Effector memory CD8-positive, alpha-beta T cell (primary cell): Measurements from ENCODE around the gene OPCML.

Experiments
- ATAC-seq: fragments of 150-1000 bp; cut with Tn5 transposase; replicated peaks from 2 replicates; pipeline ENCODE4 v1.10.0; 2021; ENCODE audit warnings: mild to moderate bottlenecking, moderate library complexity
- DNase-seq, 3 experiments: peaks; one replicate each; pipeline ENCODE4 v3.0.0; 2021
- H3K27ac Mint-ChIP-seq, 2 donors: one replicate each; pipeline ENCODE4 v1.8.0; 2022; ENCODE audit warnings: mild to moderate bottlenecking in 2 of 2, mixed read lengths in 2 of 2, moderate library complexity in 2 of 2
- H3K27me3 Mint-ChIP-seq, 2 donors: one replicate each; pipeline ENCODE4 v1.8.0; 2022; ENCODE audit warnings: mixed read lengths in 2 of 2
- H3K36me3 Mint-ChIP-seq: one replicate; pipeline ENCODE4 v1.8.0; 2022; ENCODE audit warnings: mild to moderate bottlenecking, moderate library complexity, mixed read lengths; ENCODE audit not compliant: insufficient read depth
- H3K4me1 Mint-ChIP-seq, 2 donors: one replicate each; pipeline ENCODE4 v1.8.0; 2022; ENCODE audit warnings: low read depth in 2 of 2, mixed read lengths in 2 of 2
- H3K4me3 Mint-ChIP-seq, 2 donors: one replicate each; pipeline ENCODE4 v1.8.0; 2022; ENCODE audit warnings: mild to moderate bottlenecking in 2 of 2, mixed read lengths in 2 of 2, moderate library complexity in 2 of 2
- H3K9me3 Mint-ChIP-seq, 2 donors: one replicate each; pipeline ENCODE4 v1.8.0; 2022; ENCODE audit warnings: mixed read lengths in 2 of 2

The OPCML gene

GRCh38 chr11:133227632-133228111 lies 304.6 kb downstream of the OPCML start:
- H3K27ac Mint-ChIP-seq, result no peak overlapping the region
- H3K27me3 Mint-ChIP-seq, result no peaks in the 10 kb centered on the region
- DNase-seq (no peak), ATAC-seq (no peak)
- no peaks in the 10 kb centered on the region for H3K36me3 Mint-ChIP-seq
- H3K4me1 Mint-ChIP-seq, result no peaks in the 10 kb centered on the region
- H3K4me3 Mint-ChIP-seq, result no peak overlapping the region
- H3K9me3 Mint-ChIP-seq, result peaks cover 0 to 3% of the 10 kb centered on the region in 2 donors

GRCh38 chr11:133224271-133224670 lies 308.0 kb downstream of the OPCML start:
- H3K9me3 Mint-ChIP-seq, result no peaks in the 10 kb centered on the region
- no peaks in the 10 kb centered on the region for H3K4me1 Mint-ChIP-seq
- DNase-seq (no peak), ATAC-seq (no peak)
- H3K27ac Mint-ChIP-seq, result no peak overlapping the region
- no peak overlapping the region for H3K4me3 Mint-ChIP-seq
- no peaks in the 10 kb centered on the region for H3K36me3 Mint-ChIP-seq
- peaks cover 0 to 11% of the 10 kb centered on the region in 2 donors for H3K27me3 Mint-ChIP-seq

GRCh38 chr11:133222425-133223330 lies 309.6 kb downstream of the OPCML start:
- H3K4me3 Mint-ChIP-seq, result no peak overlapping the region
- DNase-seq (no peak), ATAC-seq (no peak)
- H3K27ac Mint-ChIP-seq, result no peak overlapping the region
- no peaks in the 10 kb centered on the region for H3K36me3 Mint-ChIP-seq
- no peaks in the 10 kb centered on the region for H3K4me1 Mint-ChIP-seq
- H3K27me3 Mint-ChIP-seq, result peaks cover 2 to 15% of the 10 kb centered on the region in 2 donors
- H3K9me3 Mint-ChIP-seq, result peaks cover 0 to under 1% of the 10 kb centered on the region in 2 donors

DNA sequence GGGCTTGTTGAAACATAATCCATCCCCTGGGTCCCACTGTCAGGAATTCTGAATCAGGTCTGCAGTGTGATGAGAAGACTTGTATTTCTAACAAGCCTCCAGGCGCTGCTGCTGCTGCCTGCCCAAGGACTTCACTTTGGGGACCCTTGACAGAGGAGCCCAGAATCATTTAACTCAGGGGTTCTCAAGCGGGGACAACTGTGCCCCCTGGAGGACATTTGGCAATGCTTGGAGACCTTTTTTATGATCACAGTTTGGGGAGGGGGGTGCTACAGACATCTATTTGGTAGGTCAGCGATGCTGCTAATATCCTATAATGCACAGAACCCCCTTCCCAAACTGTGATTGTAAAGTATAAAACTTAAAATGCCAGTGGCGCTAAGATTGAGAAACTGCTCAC lies 312.8 kb downstream of the OPCML start:
- no peak overlapping the region for H3K4me3 Mint-ChIP-seq
- H3K27ac Mint-ChIP-seq, result no peak overlapping the region
- no peak for ATAC-seq
- no peaks in the 10 kb centered on the region for H3K36me3 Mint-ChIP-seq
- no peak for DNase-seq
- no peaks in the 10 kb centered on the region for H3K4me1 Mint-ChIP-seq
- peaks cover 4 to 6% of the 10 kb centered on the region in 2 donors for H3K9me3 Mint-ChIP-seq
- peaks cover 7 to 23% of the 10 kb centered on the region in 2 donors for H3K27me3 Mint-ChIP-seq

GRCh38 chr11:133216813-133217212 lies 315.5 kb downstream of the OPCML start:
- Mint-ChIP-seq H3K27ac (no peak overlapping the region), H3K4me1 (no peaks in the 10 kb centered on the region), H3K4me3 (no peak overlapping the region), H3K36me3 (peaks cover 2% of the 10 kb centered on the region), H3K27me3 (peaks cover 7 to 15% of the 10 kb centered on the region in 2 donors), H3K9me3 (peaks cover 4 to 6% of the 10 kb centered on the region in 2 donors)
- ATAC-seq, result no peak
- DNase-seq, result no peak

- no peak overlapping the region for H3K4me3 Mint-ChIP-seq
- H3K27me3 Mint-ChIP-seq, result peaks cover 7 to 12% of the 10 kb centered on the region in 2 donors
- no peak overlapping the region for H3K27ac Mint-ChIP-seq
- DNase-seq (no peak), ATAC-seq (no peak)
- H3K36me3 Mint-ChIP-seq, result peaks cover 2% of the 10 kb centered on the region
- H3K4me1 Mint-ChIP-seq, result no peaks in the 10 kb centered on the region
- H3K9me3 Mint-ChIP-seq, result peaks cover 4 to 6% of the 10 kb centered on the region in 2 donors
These were observed 316.6 kb downstream of the OPCML start for GRCh38 chr11:133215596-133216230.

GRCh38 chr11:133214646-133215045 lies 317.7 kb downstream of the OPCML start:
- Mint-ChIP-seq H3K9me3 (peaks cover 4 to 6% of the 10 kb centered on the region in 2 donors), H3K27ac (no peak overlapping the region), H3K27me3 (peaks cover 7 to 12% of the 10 kb centered on the region in 2 donors), H3K4me3 (no peak overlapping the region), H3K4me1 (no peaks in the 10 kb centered on the region), H3K36me3 (peaks cover 2% of the 10 kb centered on the region)
- DNase-seq (no peak), ATAC-seq (no peak)

- peaks cover 2% of the 10 kb centered on the region for H3K36me3 Mint-ChIP-seq
- H3K9me3 Mint-ChIP-seq, result peaks cover under 1 to 4% of the 10 kb centered on the region in 2 donors
- DNase-seq (no peak), ATAC-seq (no peak)
- H3K4me1 Mint-ChIP-seq, result no peaks in the 10 kb centered on the region
- H3K27me3 Mint-ChIP-seq, result peaks cover 1 to 3% of the 10 kb centered on the region in 2 donors
- no peak overlapping the region for H3K4me3 Mint-ChIP-seq
- no peak overlapping the region for H3K27ac Mint-ChIP-seq
These were observed 320.1 kb downstream of the OPCML start for GRCh38 chr11:133212201-133212600.

DNA sequence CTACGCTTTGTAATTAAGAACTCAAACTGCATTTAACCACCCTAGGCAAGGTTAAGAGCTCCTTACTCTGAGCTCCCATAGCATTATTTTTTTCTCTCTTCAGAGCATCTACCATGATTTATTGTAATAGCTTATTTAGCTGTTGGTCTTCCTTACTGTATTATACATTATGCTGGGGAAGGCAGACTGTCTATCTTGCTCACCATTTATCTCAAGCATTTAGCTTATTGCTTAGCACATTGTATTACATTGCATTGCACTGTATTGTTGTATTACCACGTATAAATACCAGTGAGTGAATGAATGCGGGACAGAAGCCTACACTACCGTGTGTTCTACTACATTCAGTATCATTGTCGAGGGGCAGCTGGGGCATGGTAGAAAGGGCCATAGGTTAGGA lies 324.3 kb downstream of the OPCML start:
- ATAC-seq (no peak), DNase-seq (no peak)
- Mint-ChIP-seq H3K4me1 (no peaks in the 10 kb centered on the region), H3K27me3 (no peaks in the 10 kb centered on the region), H3K4me3 (no peak overlapping the region), H3K27ac (no peak overlapping the region), H3K36me3 (peaks cover 2% of the 10 kb centered on the region), H3K9me3 (peaks cover 0 to 2% of the 10 kb centered on the region in 2 donors)

- Mint-ChIP-seq H3K27ac (no peak overlapping the region), H3K27me3 (no peaks in the 10 kb centered on the region), H3K9me3 (peaks cover 0 to 2% of the 10 kb centered on the region in 2 donors), H3K4me3 (no peak overlapping the region), H3K36me3 (no peaks in the 10 kb centered on the region), H3K4me1 (no peaks in the 10 kb centered on the region)
- DNase-seq (no peak), ATAC-seq (no peak)
These were observed 325.8 kb downstream of the OPCML start for GRCh38 chr11:133206313-133207005.

DNA sequence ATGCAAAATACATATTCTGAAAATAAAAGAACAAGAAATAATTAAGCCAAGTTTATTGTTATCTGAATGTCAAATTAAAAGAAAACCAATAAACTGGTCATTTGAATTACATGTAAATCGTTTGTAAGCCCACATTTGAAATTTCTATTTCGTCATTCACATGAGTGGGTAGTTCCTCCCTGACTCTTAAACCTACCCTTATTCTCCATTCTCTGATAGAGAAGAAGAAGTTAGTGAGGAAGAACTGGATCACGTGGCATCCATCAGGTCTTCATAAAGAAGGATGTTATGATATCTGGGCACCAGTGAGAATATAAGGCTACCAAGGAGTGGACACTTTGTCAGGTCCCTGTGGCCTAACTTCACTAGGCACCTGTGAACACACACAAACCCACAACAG lies 328.1 kb downstream of the OPCML start:
- Mint-ChIP-seq H3K9me3 (peaks cover 0 to 2% of the 10 kb centered on the region in 2 donors), H3K27ac (no peak overlapping the region), H3K27me3 (no peaks in the 10 kb centered on the region), H3K4me1 (no peaks in the 10 kb centered on the region), H3K36me3 (no peaks in the 10 kb centered on the region), H3K4me3 (no peak overlapping the region)
- DNase-seq (no peak), ATAC-seq (no peak)

DNA sequence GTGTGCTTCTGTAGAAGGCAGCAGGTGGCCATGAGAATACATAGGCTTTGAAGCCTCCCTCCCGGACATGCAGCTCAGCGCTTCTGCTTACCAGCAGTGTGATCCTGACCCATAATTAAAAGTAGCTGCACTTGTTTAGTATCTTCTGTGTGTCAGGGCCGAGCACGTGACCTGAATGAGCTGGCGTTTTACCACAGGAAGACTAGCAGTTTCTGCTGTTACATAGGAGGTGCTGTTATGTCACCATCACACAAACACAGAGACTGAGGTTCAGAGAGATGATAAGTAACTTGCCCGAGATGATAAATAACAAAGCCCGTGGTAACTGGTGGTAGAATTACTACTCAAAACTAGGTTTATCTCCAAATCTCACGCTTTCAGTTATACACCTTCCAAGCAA lies 329.5 kb downstream of the OPCML start:
- ATAC-seq, result no peak
- Mint-ChIP-seq H3K27ac (no peak overlapping the region), H3K9me3 (peaks cover 0 to 3% of the 10 kb centered on the region in 2 donors), H3K4me3 (no peak overlapping the region), H3K27me3 (no peaks in the 10 kb centered on the region), H3K4me1 (no peaks in the 10 kb centered on the region), H3K36me3 (no peaks in the 10 kb centered on the region)
- DNase-seq, result no peak

- Mint-ChIP-seq H3K27ac (no peak overlapping the region), H3K4me3 (no peak overlapping the region), H3K9me3 (peaks cover 5 to 8% of the 10 kb centered on the region in 2 donors), H3K4me1 (no peaks in the 10 kb centered on the region), H3K27me3 (peaks cover 0 to 11% of the 10 kb centered on the region in 2 donors), H3K36me3 (no peaks in the 10 kb centered on the region)
- no peak for ATAC-seq
- no peak for DNase-seq
These were observed 333.9 kb downstream of the OPCML start for GRCh38 chr11:133198438-133198837.
